Stimulated activated CD4-positive, alpha-beta T cell treated with anti-CD3 and anti-CD28 coated beads, Interleukin-12 subunit alpha, Interleukin-12 subunit beta, amount 100 ng/mL, for 4 hours (primary cell): ENCODE measurements around the gene LIMK2.
"Not testable (repeated sequence)": the region's sequence is repeated elsewhere in the genome, so short reads cannot be mapped to it uniquely, and the experiment has no call there.

Source experiments
- DNase-seq: peaks from one replicate; pipeline ENCODE4 v3.0.0-alpha.2; 2020

LIMK2 gene

GRCh38 chr22:31244943-31245451 lies 32.9 kb downstream of the LIMK2 start:
- no peak for DNase-seq

DNA sequence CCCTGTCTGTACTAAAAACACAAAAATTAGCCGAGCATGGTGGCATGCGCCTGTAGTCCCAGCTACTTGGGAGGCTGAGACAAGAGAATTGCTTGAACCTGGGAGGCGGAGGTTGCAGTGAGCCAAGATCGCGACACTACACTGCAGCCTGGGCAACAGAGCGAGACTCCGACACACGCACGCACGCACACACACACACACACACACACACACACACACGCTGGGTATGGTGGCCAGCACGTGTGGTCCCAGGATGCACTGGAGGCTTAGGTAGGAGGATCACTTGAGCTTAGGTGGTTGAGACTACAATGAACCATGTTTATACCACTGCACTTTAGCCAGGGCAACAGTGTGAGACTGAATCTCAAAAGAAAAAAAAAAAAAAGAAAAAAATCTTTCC lies 33.9 kb downstream of the LIMK2 start:
- not testable (repeated sequence) for DNase-seq

DNA sequence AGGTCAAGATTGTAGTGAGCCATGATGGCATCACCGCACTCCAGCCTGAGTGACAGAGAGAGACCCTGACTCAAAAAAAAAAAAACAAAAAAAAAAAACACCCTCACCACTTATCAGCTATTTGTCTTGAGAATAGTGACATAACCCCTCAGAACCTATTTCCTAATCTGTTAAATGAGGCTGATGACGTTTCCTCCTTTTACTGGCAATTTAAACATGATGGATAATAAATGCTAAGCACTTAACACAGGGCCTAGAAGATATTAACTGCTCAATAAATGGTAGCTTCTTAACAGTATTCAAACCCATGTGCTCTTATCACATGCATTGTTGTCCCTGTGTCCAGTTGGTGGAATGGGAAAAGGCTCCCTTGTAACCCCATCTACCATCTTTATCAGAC lies 34.6 kb downstream of the LIMK2 start:
- DNase-seq, result no peak

DNA sequence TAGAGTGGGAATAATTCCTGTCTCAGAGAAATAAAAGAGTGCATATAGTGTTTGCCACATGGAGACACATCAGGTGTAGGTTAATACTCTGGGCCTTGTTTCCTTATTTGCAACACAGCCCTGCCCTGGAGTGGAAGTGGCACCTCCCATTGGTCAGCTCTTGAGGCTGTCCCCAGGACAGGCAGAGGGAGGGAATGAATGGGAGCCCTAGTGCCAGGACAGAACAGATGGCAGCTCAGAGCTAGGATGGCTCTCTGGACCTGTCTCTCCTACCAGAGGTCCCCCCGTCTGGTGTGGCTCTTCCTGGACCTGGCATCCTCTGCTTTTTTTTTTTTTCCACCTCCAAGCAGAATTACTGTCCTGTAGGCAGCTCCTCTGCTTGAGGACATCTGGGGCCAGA lies 35.6 kb downstream of the LIMK2 start:
- no peak for DNase-seq

DNA sequence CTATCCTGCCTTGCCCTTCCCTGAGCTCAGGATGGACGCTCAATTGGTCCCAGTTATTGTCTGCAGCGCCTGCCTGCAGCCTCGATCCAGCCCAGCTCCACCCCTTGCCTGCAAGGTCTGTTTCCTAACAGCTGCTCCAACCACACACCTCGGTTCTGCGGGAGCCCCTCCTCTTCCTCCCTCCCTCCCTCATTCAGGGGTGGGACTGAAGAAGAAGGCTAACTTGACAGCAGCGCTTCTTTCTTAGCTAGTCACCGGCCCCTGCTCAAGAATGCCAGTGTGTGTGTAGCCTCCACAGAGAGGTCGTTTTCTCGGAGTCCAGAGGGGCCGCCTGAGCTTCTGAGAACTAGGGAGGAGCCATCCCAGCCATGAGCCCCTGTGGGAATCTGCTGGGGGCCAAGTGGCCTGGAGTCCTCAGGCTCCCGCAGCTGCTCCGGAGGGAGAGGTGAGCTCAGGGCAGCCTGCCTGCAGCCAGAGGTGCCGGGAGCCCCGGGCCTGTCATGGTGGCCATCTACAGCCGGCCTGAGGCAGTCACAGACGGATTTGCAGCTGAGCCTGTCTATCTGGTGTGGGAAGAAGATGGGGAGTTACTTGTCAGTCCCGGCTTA lies 36.1 kb downstream of the LIMK2 start:
- DNase-seq, result peak; percentile 56

- no peak for DNase-seq
These were observed 37.2 kb downstream of the LIMK2 start for GRCh38 chr22:31248965-31249958.

GRCh38 chr22:31250740-31251600 lies 38.9 kb downstream of the LIMK2 start:
- no peak for DNase-seq

DNA sequence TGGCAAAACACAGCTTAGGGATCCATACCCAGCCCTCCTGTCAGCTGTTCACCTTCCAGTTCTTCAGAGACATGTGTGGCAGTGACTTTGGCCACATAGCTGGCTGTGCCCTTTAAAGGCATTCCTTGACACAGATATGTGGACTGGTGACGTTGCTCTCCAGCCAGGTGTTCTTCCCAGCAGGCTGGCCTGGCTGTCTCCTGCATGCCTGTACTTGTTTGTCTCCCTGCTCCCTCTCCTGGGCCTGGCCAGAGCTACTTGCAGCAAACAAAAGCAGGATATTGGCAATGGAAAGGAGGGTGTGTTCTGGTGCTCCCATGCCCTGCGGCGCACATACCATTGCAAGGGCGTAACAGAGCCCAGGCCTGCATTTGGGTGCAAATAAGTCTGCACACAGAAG lies 41.9 kb downstream of the LIMK2 start:
- DNase-seq, result no peak

DNA sequence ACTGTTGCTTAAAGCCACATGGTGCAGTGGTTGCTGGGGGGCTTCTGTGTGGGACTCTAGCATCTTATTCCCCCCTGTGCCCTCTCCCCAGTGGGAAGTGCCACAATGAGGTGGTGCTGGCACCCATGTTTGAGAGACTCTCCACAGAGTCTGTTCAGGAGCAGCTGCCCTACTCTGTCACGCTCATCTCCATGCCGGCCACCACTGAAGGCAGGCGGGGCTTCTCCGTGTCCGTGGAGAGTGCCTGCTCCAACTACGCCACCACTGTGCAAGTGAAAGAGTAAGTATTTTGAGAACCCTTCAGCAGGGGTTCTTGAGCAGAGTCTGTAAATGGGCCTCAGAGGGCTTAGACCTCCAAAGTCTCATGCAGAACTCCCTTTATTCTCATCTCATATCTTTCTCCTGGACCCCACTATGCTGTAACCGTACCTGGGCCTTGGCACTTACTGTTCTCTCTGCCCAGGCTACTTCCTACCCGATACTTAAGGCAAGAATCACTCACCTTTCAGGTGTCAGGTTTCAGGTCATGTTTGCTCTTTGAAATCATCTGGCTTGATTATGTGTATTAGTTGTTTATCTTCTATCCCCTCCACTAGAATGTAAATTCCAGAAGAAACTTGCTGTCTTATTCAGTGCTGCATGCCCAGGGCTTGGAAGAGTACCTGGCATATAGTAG lies 47.8 kb downstream of the LIMK2 start:
- DNase-seq, result no peak

GRCh38 chr22:31260474-31260856 lies 48.4 kb downstream of the LIMK2 start:
- no peak for DNase-seq

DNA sequence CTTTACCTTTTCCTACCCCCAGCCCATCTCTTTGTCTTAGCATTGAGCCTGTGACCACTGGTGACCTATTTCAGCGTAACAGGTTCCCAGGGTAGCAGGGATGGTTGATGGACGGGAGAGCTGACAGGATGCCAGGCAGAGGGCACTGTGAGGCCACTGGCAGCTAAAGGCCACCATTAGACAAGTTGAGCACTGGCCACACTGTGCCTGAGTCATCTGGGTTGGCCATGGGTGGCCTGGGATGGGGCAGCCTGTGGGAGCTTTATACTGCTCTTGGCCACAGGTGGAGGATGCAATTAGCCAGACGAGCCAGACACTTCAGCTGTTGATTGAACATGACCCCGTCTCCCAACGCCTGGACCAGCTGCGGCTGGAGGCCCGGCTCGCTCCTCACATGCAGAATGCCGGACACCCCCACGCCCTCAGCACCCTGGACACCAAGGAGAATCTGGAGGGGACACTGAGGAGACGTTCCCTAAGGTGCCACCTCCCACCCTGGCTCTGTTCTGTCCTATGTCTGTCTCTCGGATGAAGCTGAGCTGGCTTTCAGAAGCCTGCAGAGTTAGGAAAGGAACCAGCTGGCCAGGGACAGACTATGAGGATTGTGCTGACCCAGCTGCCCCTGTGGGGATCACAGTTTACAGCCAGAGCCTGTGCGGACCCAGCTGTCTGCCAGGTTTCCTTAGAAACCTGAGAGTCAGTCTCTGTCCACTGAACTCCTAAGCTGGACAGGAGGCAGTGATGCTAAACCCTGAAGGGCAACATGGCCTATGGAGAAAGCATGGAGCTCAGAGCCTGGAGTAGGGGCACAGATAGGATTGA lies 50.4 kb downstream of the LIMK2 start:
- DNase-seq, result no peak

GRCh38 chr22:31263896-31264640 lies 52.0 kb downstream of the LIMK2 start:
- no peak for DNase-seq

GRCh38 chr22:31268281-31268680 lies 56.2 kb downstream of the LIMK2 start:
- no peak for DNase-seq

- DNase-seq, result no peak
These were observed 57.9 kb downstream of the LIMK2 start for GRCh38 chr22:31269892-31270579.

DNA sequence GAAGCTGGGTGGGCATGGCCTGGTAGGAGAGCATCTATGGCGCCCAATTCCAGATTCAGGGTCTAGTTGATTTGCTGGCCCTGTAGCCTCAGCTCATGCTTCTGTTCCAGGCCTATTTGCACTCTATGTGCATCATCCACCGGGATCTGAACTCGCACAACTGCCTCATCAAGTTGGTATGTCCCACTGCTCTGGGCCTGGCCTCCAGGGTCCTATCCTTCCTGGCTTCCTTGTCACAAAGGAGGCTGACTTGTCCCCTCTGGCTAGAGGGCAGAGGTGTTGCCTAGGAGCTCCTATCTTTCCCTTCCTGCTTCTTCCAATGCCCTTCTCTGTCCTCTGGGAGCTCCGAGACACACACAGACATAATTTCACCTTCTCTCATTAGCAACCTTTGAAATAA lies 58.9 kb downstream of the LIMK2 start:
- no peak for DNase-seq

DNA sequence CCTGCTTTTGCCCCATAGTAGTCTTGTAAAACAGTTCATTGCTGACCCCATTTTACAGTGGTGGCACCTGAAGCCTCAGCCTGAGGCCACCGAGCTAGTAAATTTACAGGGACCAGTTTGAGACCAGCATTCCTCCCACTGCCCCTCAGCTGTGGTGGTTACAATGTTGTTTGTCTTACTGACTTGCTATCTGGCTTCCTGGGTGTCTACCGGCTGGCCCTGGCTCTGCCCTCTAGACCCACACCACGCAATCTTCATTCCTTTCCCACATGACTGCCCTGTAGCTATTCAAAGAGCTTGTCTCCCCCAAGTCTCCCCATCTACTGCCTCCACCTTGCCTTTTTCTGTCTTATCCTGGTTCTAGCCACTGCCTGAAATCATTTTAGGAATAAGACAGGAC lies 59.4 kb downstream of the LIMK2 start:
- DNase-seq, result no peak

- DNase-seq, result no peak
These were observed 60.7 kb downstream of the LIMK2 start for GRCh38 chr22:31272522-31273446.

GRCh38 chr22:31274017-31274416 lies 61.9 kb downstream of the LIMK2 start:
- no peak for DNase-seq

GRCh38 chr22:31275018-31275417 lies 62.9 kb downstream of the LIMK2 start:
- DNase-seq, result no peak
